ENCODE results near the gene MEF2D. TPM values are rescaled to one million over a fixed set of nuclear protein-coding genes. Genes with fewer than 3 reads are reported as not detected.

Gene MEF2D
- total RNA-seq, 2 donors from 2014 or later = 76.1 to 101 TPM

DNA sequence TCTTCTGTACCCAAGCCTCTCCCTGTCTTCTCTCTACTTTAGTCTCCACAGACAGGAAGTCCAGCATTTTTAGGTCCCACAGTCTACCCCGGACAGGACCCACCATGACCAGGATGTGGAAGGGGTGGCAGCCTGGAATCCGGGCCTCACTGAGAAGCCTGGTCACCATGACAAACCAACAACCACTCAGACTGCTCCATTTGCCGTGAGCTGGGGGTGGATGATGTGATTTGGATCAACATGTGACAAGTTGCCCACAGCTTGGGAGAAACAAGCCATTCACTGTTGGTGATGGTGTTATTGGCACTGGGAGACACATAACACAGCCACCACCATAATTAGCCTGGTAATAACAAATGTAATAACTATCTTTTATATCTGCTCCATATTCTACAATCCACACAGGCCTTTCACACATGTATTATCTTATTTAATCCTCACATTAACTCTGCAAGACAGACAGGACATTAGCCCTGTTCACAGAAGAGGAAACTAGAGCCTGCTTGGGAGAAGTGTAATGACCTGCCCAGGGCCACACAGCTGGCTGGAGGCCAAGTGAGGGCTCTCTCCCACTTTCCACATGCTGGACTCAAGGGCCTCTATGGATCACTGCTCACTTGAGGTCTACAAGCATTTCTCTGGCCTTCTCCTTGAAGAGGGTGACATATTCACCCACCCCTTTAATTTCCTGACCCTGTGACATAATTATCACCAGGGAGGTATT is 22.9 kb downstream of the MEF2D start:
- no peak for DNase-seq (ENCODE audit: low spot score)

DNA sequence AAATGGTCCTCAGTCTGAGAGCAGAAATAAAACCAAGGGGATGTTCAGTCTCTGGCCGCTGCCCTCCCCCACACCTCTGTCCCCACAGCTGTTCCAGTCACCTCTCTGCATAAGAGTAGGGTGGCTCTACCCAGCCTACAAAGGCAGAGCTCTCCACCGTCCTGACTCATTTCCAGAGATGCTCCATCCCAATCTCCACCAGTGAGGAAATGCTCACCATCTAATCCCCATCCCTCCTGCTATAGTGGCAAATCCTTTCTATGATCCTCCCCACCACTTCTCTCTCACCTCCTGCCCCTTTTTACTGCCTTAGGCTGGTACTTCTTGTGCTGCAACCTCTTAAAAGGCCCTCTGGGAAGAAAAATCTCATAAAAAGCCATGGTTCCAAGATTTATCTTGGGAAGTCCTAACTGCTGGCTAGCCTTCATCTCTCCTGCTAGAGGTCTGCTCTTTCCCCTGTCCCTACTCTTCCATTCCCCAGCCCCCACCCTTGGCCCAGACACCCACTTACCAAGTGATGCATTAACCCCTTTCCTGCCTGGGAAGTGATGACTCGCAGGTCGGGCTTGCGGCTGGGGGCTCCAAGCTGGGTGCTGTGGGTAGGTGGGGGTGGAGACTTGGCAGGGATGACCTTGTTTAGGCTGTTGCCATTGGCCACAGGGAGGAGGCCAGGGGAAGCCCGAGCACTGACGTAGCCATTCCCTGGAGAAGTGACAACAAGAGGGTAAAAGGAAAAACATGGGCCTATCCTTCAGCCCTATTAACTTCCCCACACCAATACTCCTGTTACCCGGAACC is 23.9 kb downstream of the MEF2D start:
- H3K36me3 ChIP-seq = peaks cover 81% of the 10 kb centered on the region
- DNase-seq (ENCODE audit: low spot score) (no peak), ATAC-seq (ENCODE audit: insufficient number of reproducible peaks, low FRiP score, low read depth) (no peak)
- TF ChIP-seq, protein P1, sequence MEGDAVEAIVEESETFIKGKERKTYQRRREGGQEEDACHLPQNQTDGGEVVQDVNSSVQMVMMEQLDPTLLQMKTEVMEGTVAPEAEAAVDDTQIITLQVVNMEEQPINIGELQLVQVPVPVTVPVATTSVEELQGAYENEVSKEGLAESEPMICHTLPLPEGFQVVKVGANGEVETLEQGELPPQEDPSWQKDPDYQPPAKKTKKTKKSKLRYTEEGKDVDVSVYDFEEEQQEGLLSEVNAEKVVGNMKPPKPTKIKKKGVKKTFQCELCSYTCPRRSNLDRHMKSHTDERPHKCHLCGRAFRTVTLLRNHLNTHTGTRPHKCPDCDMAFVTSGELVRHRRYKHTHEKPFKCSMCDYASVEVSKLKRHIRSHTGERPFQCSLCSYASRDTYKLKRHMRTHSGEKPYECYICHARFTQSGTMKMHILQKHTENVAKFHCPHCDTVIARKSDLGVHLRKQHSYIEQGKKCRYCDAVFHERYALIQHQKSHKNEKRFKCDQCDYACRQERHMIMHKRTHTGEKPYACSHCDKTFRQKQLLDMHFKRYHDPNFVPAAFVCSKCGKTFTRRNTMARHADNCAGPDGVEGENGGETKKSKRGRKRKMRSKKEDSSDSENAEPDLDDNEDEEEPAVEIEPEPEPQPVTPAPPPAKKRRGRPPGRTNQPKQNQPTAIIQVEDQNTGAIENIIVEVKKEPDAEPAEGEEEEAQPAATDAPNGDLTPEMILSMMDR (IDR thresholded peaks at IDR 0.05) = no peak
- peak overlapping the region; percentile 77 to 87 for H3K27ac ChIP-seq
- no peak overlapping the region for H3K4me3 ChIP-seq
- no peaks in the 10 kb centered on the region for H3K27me3 ChIP-seq (replicated peaks; ENCODE audit: insufficient read depth)
- peaks cover 30 to 83% of the 10 kb centered on the region in 2 donors for H3K4me1 ChIP-seq (ENCODE audit: control insufficient read depth in 1 of 2, low read depth in 2 of 2)
- H3K9me3 ChIP-seq = no peaks in the 10 kb centered on the region

More for the DNA sequence above, 22.9 kb downstream of the MEF2D start:
- H3K4me3 ChIP-seq = no peak overlapping the region
- TF ChIP-seq, protein P1 (IDR thresholded peaks at IDR 0.05) = no peak
- peaks cover 26 to 80% of the 10 kb centered on the region in 2 donors for H3K4me1 ChIP-seq (ENCODE audit: control insufficient read depth in 1 of 2, low read depth in 2 of 2)
- H3K27me3 ChIP-seq (replicated peaks; ENCODE audit: insufficient read depth) = no peaks in the 10 kb centered on the region
- H3K9me3 ChIP-seq = no peaks in the 10 kb centered on the region
- no peak for ATAC-seq (ENCODE audit: insufficient number of reproducible peaks, low FRiP score, low read depth)
- H3K27ac ChIP-seq = peak overlapping the region; percentile 77 to 87
- peaks cover 87% of the 10 kb centered on the region for H3K36me3 ChIP-seq

GRCh38 chr1:156475568-156476500 is 24.7 kb downstream of the MEF2D start:
- Histone ChIP-seq H3K27ac (peak overlapping the region; percentile 77 to 87), H3K4me1 (ENCODE audit: control insufficient read depth in 1 of 2, low read depth in 2 of 2) (peaks cover 34 to 83% of the 10 kb centered on the region in 2 donors), H3K27me3 (replicated peaks; ENCODE audit: insufficient read depth) (no peaks in the 10 kb centered on the region), H3K4me3 (no peak overlapping the region), H3K9me3 (no peaks in the 10 kb centered on the region), H3K36me3 (peaks cover 73% of the 10 kb centered on the region)
- ATAC-seq (ENCODE audit: insufficient number of reproducible peaks, low FRiP score, low read depth) = peak; percentile 46
- TF ChIP-seq, protein P1 (IDR thresholded peaks at IDR 0.05) = no peak
- peak; percentile 74 for DNase-seq (ENCODE audit: low spot score)

GRCh38 chr1:156474966-156475365 is 25.6 kb downstream of the MEF2D start:
- ATAC-seq (ENCODE audit: insufficient number of reproducible peaks, low FRiP score, low read depth) (no peak), DNase-seq (ENCODE audit: low spot score) (no peak)
- TF ChIP-seq, protein P1 (IDR thresholded peaks at IDR 0.05) = no peak
- Histone ChIP-seq H3K27ac (peak overlapping the region; percentile 67 to 77), H3K4me1 (ENCODE audit: control insufficient read depth in 1 of 2, low read depth in 2 of 2) (peaks cover 34 to 82% of the 10 kb centered on the region in 2 donors), H3K36me3 (peaks cover 73% of the 10 kb centered on the region), H3K27me3 (replicated peaks; ENCODE audit: insufficient read depth) (no peaks in the 10 kb centered on the region), H3K9me3 (no peaks in the 10 kb centered on the region), H3K4me3 (no peak overlapping the region)

Data from thoracic aorta (tissue), 2 donors.